ENCODE data around the gene EEIG1. TPM values are rescaled to one million over a fixed set of nuclear protein-coding genes. Genes with fewer than 3 reads are reported as not detected.
A peak's percentile ranks its signal among the peaks of the same experiment; 100 is the strongest.

EEIG1 gene
- total and polyA plus RNA-seq, 2 donors (not counting 1 experiment from before 2014, with no cell fraction given), result 57.2 to 245 TPM

DNA sequence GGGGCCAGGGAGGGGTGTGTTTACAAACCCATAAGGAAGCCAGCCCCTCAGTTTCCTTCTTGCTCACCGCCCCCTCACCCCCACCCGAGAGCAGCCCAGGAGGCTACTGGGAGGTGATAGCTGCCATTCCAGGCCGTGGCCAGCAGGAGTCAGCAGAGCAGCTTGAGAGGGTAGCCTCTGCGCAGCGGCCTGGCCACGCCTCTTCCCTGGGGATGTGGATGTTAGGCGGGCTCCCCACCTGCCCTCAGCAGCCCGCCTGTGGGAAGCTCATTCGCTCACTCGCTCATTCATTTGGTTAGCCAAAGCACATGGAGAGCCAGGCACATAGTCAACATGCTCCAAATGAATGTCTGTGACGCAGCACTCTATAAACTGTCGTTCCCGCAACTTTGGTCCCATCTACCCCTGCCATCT is 37.1 kb downstream of the EEIG1 start:
- Histone ChIP-seq H3K4me3 (ENCODE audit: control extremely low read depth in 1 of 5, extremely low read depth in 1 of 5, insufficient read depth in 1 of 5, low read depth in 2 of 5, low read length in 4 of 5) (no peak overlapping the region), H2AFZ (ENCODE audit: insufficient read depth, low read depth, low read length, poor library complexity, severe bottlenecking) (no peak overlapping the region), H3K27ac (ENCODE audit: low read length in 2 of 2) (peak overlapping the region; percentile 12 to 54), H3K4me1 (ENCODE audit: control insufficient read depth in 2 of 2, insufficient read depth in 2 of 2, low read length in 2 of 2) (peaks cover 17 to 18% of the 10 kb centered on the region in 2 donors), H3K27me3 (replicated peaks in 1 of 4; ENCODE audit: control extremely low read depth in 1 of 4, control insufficient read depth in 3 of 4, insufficient read depth in 4 of 4, low read length in 3 of 4) (no peaks in the 10 kb centered on the region), H3K9me3 (ENCODE audit: control extremely low read depth in 1 of 3, control insufficient read depth in 2 of 3, insufficient read depth in 1 of 3, low read length in 2 of 3) (no peaks in the 10 kb centered on the region), H3K4me2 (replicated peaks; ENCODE audit: low read depth, low read length, poor library complexity, severe bottlenecking) (peak overlapping the region; percentile 36), H4K20me1 (ENCODE audit: control insufficient read depth, insufficient read depth, low read length, poor library complexity, severe bottlenecking) (peaks cover 68% of the 10 kb centered on the region), H3K79me2 (ENCODE audit: control insufficient read depth, insufficient read depth, low read length) (peaks cover 19% of the 10 kb centered on the region), H3K9ac (ENCODE audit: low read length) (no peak overlapping the region), H3K36me3 (replicated peaks in 1 of 2; ENCODE audit: control extremely low read depth in 1 of 2, control insufficient read depth in 1 of 2, extremely low read depth in 1 of 2, insufficient read depth in 2 of 2, low read length in 1 of 2) (peaks cover 0 to 70% of the 10 kb centered on the region in 2 experiments)
- WGBS (ENCODE audit: insufficient coverage), result 42% methylated on average over 10 of the region's 13 CpGs
- H3K9me3 Mint-ChIP-seq (ENCODE audit: insufficient read depth), result no peaks in the 10 kb centered on the region
- no peak overlapping the region for H3K4me3 Mint-ChIP-seq
- POLR2A ChIA-PET, result interaction anchor here (0.5 to 2.4 kb wide), 7 partner anchors 36 to 183 kb away, joined by 3 to 15 read pairs (median 6); partner anchors contain the start of gene EEIG1
- H3K27ac Mint-ChIP-seq, result peak overlapping the region; percentile 76
- peak; percentile 86 for DNase-seq
- H3K27me3 Mint-ChIP-seq, result no peaks in the 10 kb centered on the region
- CTCF ChIA-PET, result interaction anchor here (0.6 to 12.6 kb wide), 35 partner anchors 9 to 209 kb away, joined by 3 to 310 read pairs (median 6); partner anchors contain the start of genes EEIG1, NAIF1, SLC25A25 and TOR2A
- peaks cover 27% of the 10 kb centered on the region for H3K4me1 Mint-ChIP-seq
- no peak for TF ChIP-seq EZH2 (IDR thresholded peaks at IDR 0.05; ENCODE audit: borderline replicate concordance, insufficient read depth, low read depth, low read length, poor library complexity, severe bottlenecking)
- peak; percentile 85 for TF ChIP-seq CTCF (IDR thresholded peaks at IDR 0.05)
- intact Hi-C loops (cut with micrococcal nuclease), result loop anchor here (1.0 to 2.0 kb wide), 3 partner anchors 37 to 174 kb away; partner anchors contain the start of gene EEIG1
- peak; percentile 88 for ATAC-seq (ENCODE audit: low read depth)

GRCh38 chr9:127943011-127943662 is 37.7 kb downstream of the EEIG1 start:
- ChIA-PET POLR2A (interaction anchor here (0.5 to 2.4 kb wide), 7 partner anchors 36 to 184 kb away, joined by 3 to 15 read pairs (median 6); partner anchors contain the start of gene EEIG1), CTCF (interaction anchor here (0.6 to 12.6 kb wide), 52 partner anchors 9 to 243 kb away, joined by 3 to 310 read pairs (median 5); partner anchors contain the start of genes EEIG1, NAIF1, PTGES2 and SLC25A25)
- H4K20me1 ChIP-seq (ENCODE audit: control insufficient read depth, insufficient read depth, low read length, poor library complexity, severe bottlenecking), result peaks cover 62% of the 10 kb centered on the region
- H3K27ac ChIP-seq (ENCODE audit: low read length in 2 of 2), result peak overlapping the region; percentile 40 to 54
- Mint-ChIP-seq H3K27ac (peak overlapping the region; percentile 76), H3K4me1 (peaks cover 31% of the 10 kb centered on the region), H3K9me3 (ENCODE audit: insufficient read depth) (no peaks in the 10 kb centered on the region), H3K4me3 (no peak overlapping the region), H3K27me3 (no peaks in the 10 kb centered on the region)
- H2AFZ ChIP-seq (ENCODE audit: insufficient read depth, low read depth, low read length, poor library complexity, severe bottlenecking), result no peak overlapping the region
- DNase-seq (peak; percentile 54), ATAC-seq (ENCODE audit: low read depth) (no peak)
- H3K4me1 ChIP-seq (ENCODE audit: control insufficient read depth in 2 of 2, insufficient read depth in 2 of 2, low read length in 2 of 2), result peaks cover 20 to 23% of the 10 kb centered on the region in 2 donors
- peak overlapping the region; percentile 36 for H3K4me2 ChIP-seq (replicated peaks; ENCODE audit: low read depth, low read length, poor library complexity, severe bottlenecking)
- TF ChIP-seq EZH2 (IDR thresholded peaks at IDR 0.05; ENCODE audit: borderline replicate concordance, insufficient read depth, low read depth, low read length, poor library complexity, severe bottlenecking) (no peak), CTCF (IDR thresholded peaks at IDR 0.05) (no peak)
- H3K36me3 ChIP-seq (replicated peaks in 1 of 2; ENCODE audit: control extremely low read depth in 1 of 2, control insufficient read depth in 1 of 2, extremely low read depth in 1 of 2, insufficient read depth in 2 of 2, low read length in 1 of 2), result peaks cover 0 to 64% of the 10 kb centered on the region in 2 experiments
- intact Hi-C loops (cut with micrococcal nuclease), result loop anchor here (1.0 to 2.0 kb wide), 3 partner anchors 38 to 174 kb away; partner anchors contain the start of gene EEIG1
- peaks cover 14% of the 10 kb centered on the region for H3K79me2 ChIP-seq (ENCODE audit: control insufficient read depth, insufficient read depth, low read length)
- no peaks in the 10 kb centered on the region for H3K27me3 ChIP-seq (replicated peaks in 1 of 4; ENCODE audit: control extremely low read depth in 1 of 4, control insufficient read depth in 3 of 4, insufficient read depth in 4 of 4, low read length in 3 of 4)
- H3K9me3 ChIP-seq (ENCODE audit: control extremely low read depth in 1 of 3, control insufficient read depth in 2 of 3, insufficient read depth in 1 of 3, low read length in 2 of 3), result no peaks in the 10 kb centered on the region
- no peak overlapping the region for H3K4me3 ChIP-seq (ENCODE audit: control extremely low read depth in 1 of 5, extremely low read depth in 1 of 5, insufficient read depth in 1 of 5, low read depth in 2 of 5, low read length in 4 of 5)
- 68% methylated on average over 14 of the region's 14 CpGs for WGBS (ENCODE audit: insufficient coverage)
- no peak overlapping the region for H3K9ac ChIP-seq (ENCODE audit: low read length)

All from B cell (primary cell).